ENCODE data around the gene NT5C1A.
A peak's percentile ranks its signal among the peaks of the same experiment; 100 is the strongest.

NT5C1A gene

DNA sequence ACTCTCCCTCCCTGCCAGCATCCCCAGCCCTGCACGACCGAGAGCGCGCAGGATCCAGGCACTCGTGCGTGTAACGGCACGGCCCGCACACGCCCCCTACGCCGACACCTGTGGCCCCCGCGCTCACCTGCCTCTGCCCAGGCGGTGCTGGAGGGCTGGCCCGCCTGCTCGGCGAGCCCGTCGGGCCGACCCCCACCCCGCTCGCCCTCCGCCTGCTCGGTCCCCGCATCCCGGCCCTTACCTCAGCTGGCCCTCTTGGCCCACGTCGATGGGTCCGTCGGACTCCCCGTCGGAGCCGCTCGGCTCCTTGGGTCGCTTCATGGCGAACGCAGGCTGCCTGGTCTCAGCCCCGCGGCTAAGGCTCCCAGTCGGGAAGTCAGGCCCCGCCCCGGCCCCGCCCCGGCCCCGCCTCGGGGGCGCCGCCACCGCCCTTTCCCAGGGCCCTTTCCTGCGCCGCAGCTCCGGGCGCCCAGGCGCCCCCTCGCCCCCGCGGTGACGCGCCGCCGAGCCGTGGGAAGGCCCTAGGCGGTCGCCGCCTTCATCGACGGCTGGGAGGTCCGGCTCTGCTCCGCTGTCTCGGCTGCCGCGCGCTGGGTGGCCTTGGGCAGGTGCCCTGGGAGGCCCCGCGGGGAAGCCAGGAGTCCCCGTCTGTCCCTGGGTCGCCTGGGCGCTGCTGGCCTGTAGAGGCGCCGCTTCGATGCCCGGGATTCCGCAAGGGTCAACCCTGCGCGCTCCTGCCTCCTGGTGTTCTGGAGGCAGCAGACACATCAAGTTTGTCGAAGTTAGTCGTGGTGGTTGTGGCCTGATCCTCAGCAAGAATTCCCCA lies 32.4 kb downstream of the NT5C1A start, which contains the start of gene HEYL:
Gene HEYL (minus strand): TSS at position 339 of the 826 bp plus-strand sequence. CDS start 18 bp downstream, at position 321.
- peak in 2 of 3 donors; percentile 20 to 68 for DNase-seq (ENCODE audit: low read depth in 3 of 3, low spot score in 1 of 3)

- DNase-seq (ENCODE audit: low read depth in 3 of 3, low spot score in 1 of 3), result no peak
These were observed 33.0 kb downstream of the NT5C1A start for GRCh38 chr1:39638965-39639304.

DNA sequence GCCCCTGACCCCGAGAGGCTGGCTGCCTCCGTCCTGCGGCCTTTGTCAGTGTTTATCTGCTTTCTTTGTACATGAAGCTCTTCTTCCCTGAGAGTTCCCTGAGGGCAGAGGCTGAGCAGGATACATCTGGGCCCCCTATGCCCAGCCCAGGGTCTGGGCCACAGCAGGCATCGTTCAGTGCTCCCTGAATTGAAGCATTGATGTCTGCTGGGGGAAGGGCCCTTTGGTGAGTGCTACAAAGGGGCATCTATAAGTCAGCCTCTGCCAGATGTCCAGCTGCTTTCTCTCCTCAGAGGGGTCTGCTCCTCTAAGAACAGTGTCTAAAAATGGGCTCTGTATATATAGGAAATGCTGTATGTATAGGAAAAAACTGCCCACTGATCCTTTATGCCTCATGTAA lies 34.5 kb downstream of the NT5C1A start:
- no peak for DNase-seq (ENCODE audit: low read depth in 3 of 3, low spot score in 1 of 3)

- no peak for DNase-seq (ENCODE audit: low read depth in 3 of 3, low spot score in 1 of 3)
These were observed 36.1 kb downstream of the NT5C1A start for GRCh38 chr1:39635871-39636210.

DNA sequence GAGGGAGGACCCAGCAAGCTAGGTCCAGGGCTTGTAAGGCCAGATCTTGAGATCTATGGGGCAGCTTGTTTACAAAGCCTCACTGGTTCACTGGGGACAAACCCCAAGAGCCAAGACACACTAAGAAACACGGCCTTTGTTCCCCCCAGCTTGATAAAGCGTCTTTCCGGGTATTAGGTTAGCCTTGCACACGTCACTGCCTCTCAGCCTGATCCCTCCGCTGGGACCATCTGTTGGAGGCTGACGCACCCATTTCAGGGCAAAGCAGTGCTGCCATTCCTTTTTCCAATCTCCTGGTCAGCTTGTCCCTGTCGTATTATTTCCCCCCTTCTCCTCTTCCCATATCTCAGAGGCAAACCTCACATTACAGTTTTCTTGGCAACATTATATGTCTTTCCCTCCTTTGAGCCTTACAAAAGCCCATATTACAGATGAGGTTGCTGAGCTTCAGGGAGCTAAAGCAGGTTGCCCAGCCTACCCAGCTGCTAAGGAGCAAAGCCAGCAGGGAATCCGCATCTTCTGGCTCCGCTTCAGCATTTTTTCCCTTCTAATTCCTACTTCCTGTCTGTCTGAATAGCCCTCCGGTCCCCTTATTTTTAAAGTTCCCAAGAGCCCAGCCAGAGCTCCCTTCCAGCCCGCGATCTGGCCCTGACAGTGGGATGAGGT lies 36.6 kb downstream of the NT5C1A start:
- DNase-seq (ENCODE audit: low read depth in 3 of 3, low spot score in 1 of 3), result no peak

- no peak for DNase-seq (ENCODE audit: low read depth in 3 of 3, low spot score in 1 of 3)
These were observed 38.5 kb downstream of the NT5C1A start for GRCh38 chr1:39633422-39633821.

DNA sequence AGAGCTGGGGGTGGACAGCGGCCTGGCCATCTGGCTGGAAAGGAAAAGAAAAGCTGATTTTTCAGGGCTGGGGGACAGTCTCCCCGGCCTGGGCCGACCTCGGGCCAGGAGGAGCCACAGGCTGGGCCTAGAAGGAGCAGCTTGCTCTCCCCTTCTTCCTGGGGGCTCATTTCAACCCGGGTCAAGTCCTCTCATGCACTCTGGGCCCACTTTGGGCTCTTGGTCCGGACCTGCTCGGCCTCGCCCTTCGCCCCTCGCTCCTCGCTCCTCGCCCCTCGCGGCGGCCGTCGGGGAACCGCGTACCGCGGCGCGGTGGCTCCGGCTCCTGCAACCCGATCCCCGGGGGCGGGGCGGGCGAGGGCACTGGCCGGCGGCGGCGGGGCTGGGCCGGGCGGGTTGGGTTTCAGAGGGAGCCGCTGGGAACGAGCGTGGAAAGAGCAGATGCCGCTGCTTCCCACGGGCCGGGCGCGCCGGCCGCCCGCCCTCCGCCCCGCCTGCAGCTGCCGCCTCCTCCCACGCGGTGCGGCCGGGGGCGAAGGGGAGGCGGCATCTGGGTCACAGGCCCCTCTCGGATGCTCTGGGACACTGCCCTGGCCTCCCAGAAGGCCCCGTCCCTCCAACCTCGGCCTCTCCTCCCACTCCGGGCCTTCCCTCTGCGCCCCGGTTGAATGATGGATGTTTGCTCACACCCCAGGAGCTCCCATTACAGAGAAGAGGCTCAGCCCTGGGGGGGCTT lies 39.1 kb downstream of the NT5C1A start:
- DNase-seq (ENCODE audit: low read depth in 3 of 3, low spot score in 1 of 3), result no peak

DNA sequence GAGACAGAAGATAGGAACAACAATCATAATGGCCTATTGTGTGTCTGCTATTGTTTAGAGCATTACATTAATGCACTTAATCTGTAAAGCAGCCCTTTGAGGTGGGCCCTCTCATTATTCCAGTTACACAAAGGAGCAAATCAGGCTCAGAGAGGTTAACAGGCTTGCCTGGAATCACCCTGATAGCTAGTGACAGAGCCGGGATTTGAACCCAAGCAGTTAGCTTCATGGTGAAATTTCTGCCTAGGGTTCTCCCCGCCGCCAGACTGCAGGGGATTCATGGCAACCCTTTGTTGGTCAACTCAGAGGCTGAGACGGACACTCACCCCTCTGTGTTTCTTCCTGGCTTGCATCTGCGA lies 39.6 kb downstream of the NT5C1A start:
- no peak for DNase-seq (ENCODE audit: low read depth in 3 of 3, low spot score in 1 of 3)

DNA sequence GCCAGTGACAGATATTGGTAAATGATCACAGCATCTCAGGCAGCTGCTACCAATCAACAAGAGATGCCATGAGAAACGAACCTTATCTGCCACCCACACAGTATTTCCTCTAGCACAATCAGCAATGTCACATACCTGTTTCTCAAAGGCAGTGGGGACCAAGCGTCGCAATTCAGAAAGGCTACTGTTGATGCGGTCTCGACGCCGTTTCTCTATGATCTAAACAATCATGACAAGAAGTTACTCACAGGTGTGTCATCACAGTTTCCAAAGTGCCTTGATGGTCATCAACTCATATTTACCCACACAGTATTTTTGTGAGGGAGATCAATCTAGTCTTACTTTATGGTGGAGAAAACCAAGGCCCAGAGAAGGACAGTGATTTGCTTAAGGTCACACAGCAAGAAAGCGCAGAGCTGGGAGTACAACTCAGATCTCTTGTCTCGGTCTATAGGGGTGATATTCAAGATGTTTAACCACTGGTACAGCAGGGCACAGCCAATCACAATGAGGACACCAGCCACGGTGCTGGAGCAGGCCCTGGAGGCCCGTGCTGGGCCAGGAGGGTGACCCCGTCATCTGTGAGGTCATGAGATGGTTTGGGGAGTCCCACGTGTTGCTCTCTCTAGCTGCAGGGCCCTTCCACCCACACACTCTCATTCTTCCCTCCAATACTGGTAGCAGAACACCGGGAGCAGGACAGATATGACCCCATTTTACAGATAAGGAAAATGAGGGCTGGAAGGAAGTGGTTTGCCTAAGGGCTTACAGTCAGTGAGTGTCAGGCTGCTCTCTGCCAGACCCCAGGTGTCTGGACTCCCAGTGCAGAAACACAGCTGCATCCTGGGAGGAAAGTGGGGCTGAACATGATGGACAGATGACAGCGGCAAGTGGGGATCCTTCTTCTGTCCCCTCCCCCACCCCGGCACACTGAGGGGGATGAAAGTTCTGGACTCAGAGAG lies 40.3 kb downstream of the NT5C1A start:
- DNase-seq (ENCODE audit: low read depth in 3 of 3, low spot score in 1 of 3), result no peak

- no peak for DNase-seq (ENCODE audit: low read depth in 3 of 3, low spot score in 1 of 3)
These were observed 43.0 kb downstream of the NT5C1A start for GRCh38 chr1:39628807-39629350.

DNA sequence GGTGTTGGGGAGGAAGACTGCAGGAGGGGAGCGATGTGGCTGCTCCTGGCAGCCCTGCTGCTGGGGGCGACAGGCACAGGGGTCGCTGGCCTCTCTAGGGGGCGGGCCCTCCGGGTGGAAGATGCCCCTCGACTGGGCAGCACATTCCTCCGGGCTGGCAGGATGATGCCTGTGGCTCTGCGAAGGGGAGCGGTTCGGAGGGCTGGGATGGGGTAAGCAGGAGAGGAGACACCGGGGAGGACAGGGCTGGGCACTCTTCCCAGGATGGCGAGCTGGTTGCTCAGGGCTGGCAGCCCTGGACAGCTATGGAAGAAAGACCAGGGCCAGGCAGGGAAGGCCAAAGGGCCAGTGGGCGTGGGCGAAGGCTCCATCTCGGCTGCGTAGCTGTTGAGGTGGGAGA lies 45.3 kb downstream of the NT5C1A start:
- DNase-seq (ENCODE audit: low read depth in 3 of 3, low spot score in 1 of 3), result no peak

DNA sequence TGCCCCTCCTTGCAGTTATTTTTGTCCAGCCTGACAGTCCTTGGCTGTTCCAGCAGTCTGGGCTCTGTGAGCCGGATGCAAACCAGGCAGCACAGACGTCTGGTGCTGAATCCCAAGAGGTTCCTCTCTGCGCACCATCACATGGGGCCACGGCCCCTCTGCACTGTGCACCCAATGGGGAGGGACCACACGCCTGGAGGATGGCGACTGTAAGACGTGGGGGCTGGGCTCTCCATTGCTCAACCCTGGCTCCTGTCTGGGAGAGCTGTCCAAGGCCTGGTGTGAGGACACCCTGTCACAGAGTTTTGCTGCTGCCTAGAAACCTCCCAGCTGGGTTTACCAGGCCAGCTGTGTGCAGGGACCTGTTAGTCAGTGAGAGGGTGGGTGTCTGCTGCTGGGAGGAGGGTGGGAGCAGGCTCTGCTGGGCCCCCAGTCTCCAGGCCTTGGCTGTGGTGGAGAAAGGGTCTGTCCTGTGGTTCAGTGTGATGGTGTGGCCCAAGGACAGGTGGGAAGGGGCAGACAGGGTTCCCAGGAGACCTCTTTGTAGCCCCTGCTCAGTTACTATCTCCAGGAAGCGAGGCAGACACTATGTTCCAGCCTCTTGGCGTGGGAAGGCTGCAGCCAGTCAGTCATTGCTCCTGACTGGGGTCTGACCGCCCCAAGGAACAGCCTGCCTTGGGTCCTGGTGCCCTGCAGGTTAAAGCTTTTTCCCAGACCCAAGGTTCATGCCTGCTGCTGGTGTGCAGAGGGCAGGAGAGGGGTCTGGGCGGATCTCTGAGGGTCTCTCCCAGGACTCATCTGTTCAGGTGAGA lies 46.2 kb downstream of the NT5C1A start:
- DNase-seq (ENCODE audit: low read depth in 3 of 3, low spot score in 1 of 3), result no peak

DNA sequence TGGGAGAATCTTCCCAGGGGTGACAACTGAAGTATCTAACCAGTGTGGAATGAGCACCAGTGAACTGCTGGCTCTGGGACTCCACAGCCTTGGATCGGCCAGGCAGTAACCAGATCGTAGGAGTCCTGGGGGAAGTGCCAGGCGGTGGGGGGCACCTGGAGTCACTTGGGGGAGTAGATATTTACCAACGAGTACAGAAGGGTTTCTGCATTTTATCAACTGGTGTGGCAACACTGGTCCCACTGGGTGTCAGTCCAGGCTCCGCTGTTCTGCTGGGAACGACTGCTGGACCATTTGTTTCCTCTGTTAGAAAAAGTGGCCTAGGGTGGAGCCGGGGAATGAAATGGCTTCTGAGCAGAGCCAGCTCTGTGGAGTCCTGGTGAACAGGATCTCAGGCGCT lies 46.9 kb downstream of the NT5C1A start:
- no peak for DNase-seq (ENCODE audit: low read depth in 3 of 3, low spot score in 1 of 3)

DNA sequence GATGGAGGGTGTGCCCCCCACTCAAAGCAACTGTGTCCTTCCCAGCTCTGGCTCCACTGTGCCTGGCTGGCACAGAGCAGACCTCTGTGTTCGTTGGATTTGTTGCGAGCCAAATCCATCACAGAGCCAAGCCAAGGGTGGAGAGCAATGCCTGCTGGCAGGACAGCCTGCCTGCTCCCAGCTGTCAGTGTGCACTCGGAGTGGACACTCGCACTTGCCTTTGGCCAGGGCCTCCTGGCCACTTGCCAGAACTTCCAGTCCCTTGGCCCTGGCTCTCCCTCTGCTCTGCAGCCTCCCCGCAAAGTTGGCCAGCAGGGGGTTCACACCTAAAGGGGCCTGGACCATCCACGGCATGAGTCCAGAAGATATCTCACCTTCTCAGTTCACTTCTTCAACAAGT lies 48.9 kb downstream of the NT5C1A start:
- DNase-seq (ENCODE audit: low read depth in 3 of 3, low spot score in 1 of 3), result no peak

DNA sequence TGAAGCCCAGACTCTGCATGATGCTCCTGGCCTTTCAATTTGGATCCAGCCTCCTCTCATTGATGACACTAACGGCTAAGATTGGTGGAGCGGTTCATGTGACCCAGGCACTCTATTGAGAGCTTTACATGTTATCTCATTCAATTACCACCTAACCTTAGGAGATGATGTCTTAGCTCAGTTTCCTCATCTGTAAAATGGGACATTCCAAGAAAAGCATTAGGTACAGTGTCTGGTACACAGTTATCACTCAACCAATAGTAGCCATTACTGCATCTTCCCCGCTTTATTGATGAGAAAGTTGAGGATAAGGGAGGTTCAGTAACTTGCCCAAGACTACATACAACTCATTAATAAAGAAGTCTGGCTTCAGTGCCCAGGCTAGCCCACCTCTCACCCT lies 49.5 kb downstream of the NT5C1A start:
- DNase-seq (ENCODE audit: low read depth in 3 of 3, low spot score in 1 of 3), result no peak

- no peak for DNase-seq (ENCODE audit: low read depth in 3 of 3, low spot score in 1 of 3)
These were observed 51.2 kb downstream of the NT5C1A start for GRCh38 chr1:39620659-39621165.

DNA sequence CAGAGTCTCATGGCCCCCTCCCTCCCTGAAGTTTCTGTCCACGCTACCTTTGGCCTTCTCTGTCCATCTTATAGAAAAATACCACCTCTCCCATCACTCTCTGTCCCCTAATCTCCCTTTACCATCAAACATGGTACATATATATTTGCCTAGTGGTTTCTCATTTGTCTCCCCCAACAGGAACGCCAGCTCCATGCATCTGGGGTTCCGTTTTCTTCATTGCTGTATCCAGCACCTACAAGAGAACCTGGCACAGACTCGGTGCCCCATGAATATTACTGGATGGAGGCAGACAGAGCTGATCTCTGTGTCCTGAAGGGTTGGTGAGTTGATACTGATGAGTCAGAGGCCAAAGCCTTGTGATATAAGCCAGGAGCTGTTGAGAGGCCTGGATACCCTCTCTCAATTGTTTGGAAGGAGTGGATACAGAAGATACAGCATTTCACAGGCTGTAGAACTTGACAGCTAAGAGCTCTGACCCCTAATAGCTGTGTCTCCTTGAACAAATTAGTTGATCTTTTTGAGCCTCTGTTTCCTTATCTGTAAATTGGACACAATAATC lies 54.3 kb downstream of the NT5C1A start:
- no peak for DNase-seq (ENCODE audit: low read depth in 3 of 3, low spot score in 1 of 3)

- no peak for DNase-seq (ENCODE audit: low read depth in 3 of 3, low spot score in 1 of 3)
These were observed 56.7 kb downstream of the NT5C1A start for GRCh38 chr1:39615086-39615673.

- no peak for DNase-seq (ENCODE audit: low read depth in 3 of 3, low spot score in 1 of 3)
These were observed 57.4 kb downstream of the NT5C1A start for GRCh38 chr1:39614488-39614887.

All from stimulated activated CD4-positive, alpha-beta T cell treated with anti-CD3 and anti-CD28 coated beads, TNF-alpha, amount 100 ng/mL, for 1 hour (primary cell).